Lung (tissue), 12 donors: ENCODE results near the gene ENTHD1. TPM values are rescaled to one million over a fixed set of nuclear protein-coding genes. Genes with fewer than 3 reads are reported as not detected.

Experiments used
- ATAC-seq: fragments of 200-7000 bp; cut with Tn5 transposase; one replicate; pipeline ENCODE4 v1.9.1; 2020; ENCODE audit warnings: moderate number of reproducible peaks; ENCODE audit not compliant: insufficient read depth, low FRiP score
- DNase-seq, 3 donors: peaks; one replicate each; pipeline ENCODE4 v3.0.0-alpha.2; 2013 to 2017
- H3K27ac ChIP-seq, 2 donors: one replicate each; pipeline ENCODE4 v1.5.1; 2013; ENCODE audit warnings: mild to moderate bottlenecking in 2 of 2, moderate library complexity in 2 of 2, control low read depth in 1 of 2, inconsistent platforms in 1 of 2, low read depth in 1 of 2, low read length in 1 of 2
- H3K27me3 ChIP-seq, 3 donors: one replicate each; pipeline ENCODE4 v1.5.1; 2013; ENCODE audit warnings: low read length in 2 of 3; ENCODE audit not compliant: control insufficient read depth in 3 of 3, insufficient read depth in 3 of 3
- H3K36me3 ChIP-seq, 4 donors: one replicate each; pipeline ENCODE4 v1.5.1; 2013; ENCODE audit warnings: low read length in 4 of 4, mild to moderate bottlenecking in 1 of 4, moderate library complexity in 1 of 4; ENCODE audit not compliant: control insufficient read depth in 4 of 4, insufficient read depth in 4 of 4
- H3K4me1 ChIP-seq, 5 donors: one replicate each; pipeline ENCODE4 v1.5.1; 2013; ENCODE audit warnings: low read length in 5 of 5, mild to moderate bottlenecking in 2 of 5, moderate library complexity in 1 of 5; ENCODE audit not compliant: control insufficient read depth in 5 of 5, insufficient read depth in 5 of 5
- H3K4me3 ChIP-seq: one replicate; pipeline ENCODE4 v1.5.1; 2013; ENCODE audit warnings: mild to moderate bottlenecking, control low read depth, moderate library complexity
- H3K9ac ChIP-seq, 2 donors: one replicate each; pipeline ENCODE4 v1.5.1; 2013; ENCODE audit warnings: low read length in 2 of 2, control low read depth in 1 of 2; ENCODE audit not compliant: insufficient read depth in 1 of 2
- H3K9me3 ChIP-seq, 4 donors: one replicate each; pipeline ENCODE4 v1.5.1; 2013; ENCODE audit warnings: low read length in 3 of 4, mild to moderate bottlenecking in 1 of 4, moderate library complexity in 1 of 4; ENCODE audit not compliant: control insufficient read depth in 4 of 4, insufficient read depth in 3 of 4
- CTCF ChIP-seq: IDR thresholded peaks from 2 replicates; pipeline ENCODE4 v1.5.1; 2012; ENCODE audit warnings: mild to moderate bottlenecking; ENCODE audit errors: control extremely low read depth, extremely low read depth
- WGBS, 2 donors: extraction: QIAGEN DNeasy Blood & Tissue Kit; methylation state at CpG; one replicate each; pipeline ENCODE4 v1.1.7; 2013; 5-methylcytosine and 5-hydroxymethylcytosine counted together
- polyA plus RNA-seq, 2 donors: library from polyadenylated mRNA; stranded (reverse); fragments of 200-250 nt; gene quantifications; one replicate each; pipeline ENCODE4 v1.2.1, GENCODE V29; 2013
- total RNA-seq, 2 donors: library from RNA; depleted of rRNA in 1 of 2; stranded (reverse); fragments of >200 nt in 1 of 2; gene quantifications; one replicate each; pipeline ENCODE4 v1.2.1, GENCODE V29; 2014 to 2021
- donor health status: control.
- donor health status: control.
- donor health status: Bipolar disorder and iron deficiency.
- donor health status: healthy.
- donor health status: DM: yes; HTN: yes; CAD: no.

Gene ENTHD1
- total and polyA plus RNA-seq, 4 donors = 0.04 to 0.15 TPM; not detected in 2

- no peak overlapping the region for H3K9ac ChIP-seq
- WGBS, 2 donors = 14 to 25% methylated on average over 2 of the region's 2 CpGs
- ATAC-seq = no peak
- H3K4me1 ChIP-seq = peaks cover 0 to 9% (median 0%) of the 10 kb centered on the region in 5 donors
- no peak for DNase-seq
- no peak for TF ChIP-seq CTCF
- no peak overlapping the region for H3K27ac ChIP-seq
- H3K36me3 ChIP-seq = no peaks in the 10 kb centered on the region
- H3K27me3 ChIP-seq = peaks cover 0 to 32% (median 20%) of the 10 kb centered on the region in 3 donors
- H3K4me3 ChIP-seq = no peak overlapping the region
- peaks cover 0 to 2% (median 0%) of the 10 kb centered on the region in 4 donors for H3K9me3 ChIP-seq
Observed at GRCh38 chr22:39806109-39806508, 87.5 kb downstream of the ENTHD1 start.

- H3K9me3 ChIP-seq = peaks cover 0 to 2% (median 0%) of the 10 kb centered on the region in 4 donors
- peaks cover 0 to 16% (median 0%) of the 10 kb centered on the region in 5 donors for H3K4me1 ChIP-seq
- 87 to 89% methylated on average over 5 of the region's 5 CpGs for WGBS, 2 donors
- no peak overlapping the region for H3K9ac ChIP-seq
- H3K27me3 ChIP-seq = peaks cover 0 to 26% (median 18%) of the 10 kb centered on the region in 3 donors
- TF ChIP-seq CTCF = no peak
- DNase-seq = no peak
- no peak overlapping the region for H3K4me3 ChIP-seq
- no peak overlapping the region for H3K27ac ChIP-seq
- no peak for ATAC-seq
- no peaks in the 10 kb centered on the region for H3K36me3 ChIP-seq
Observed at GRCh38 chr22:39805117-39805516, 88.4 kb downstream of the ENTHD1 start.

- Histone ChIP-seq H3K9ac (no peak overlapping the region), H3K9me3 (peaks cover 0 to 12% (median 1%) of the 10 kb centered on the region in 4 donors), H3K36me3 (no peaks in the 10 kb centered on the region), H3K27ac (no peak overlapping the region), H3K4me3 (no peak overlapping the region), H3K4me1 (peaks cover 0 to 16% (median 0%) of the 10 kb centered on the region in 5 donors), H3K27me3 (peaks cover 0 to 16% (median 14%) of the 10 kb centered on the region in 3 donors)
- ATAC-seq (no peak), DNase-seq (no peak)
- TF ChIP-seq CTCF = no peak
- 92 to 97% methylated on average over 4 of the region's 4 CpGs for WGBS, 2 donors
Observed at GRCh38 chr22:39802682-39803081, 90.9 kb downstream of the ENTHD1 start.
